ENCODE results near the gene EXOSC5. TPM values are rescaled to one million over a fixed set of nuclear protein-coding genes. Genes with fewer than 3 reads are reported as not detected.

Gene EXOSC5
- total RNA-seq, 2 donors from 2014 or later: 4.3 to 22.8 TPM

GRCh38 chr19:41422456-41422855 lies 25.3 kb upstream of the EXOSC5 start:
- Histone ChIP-seq H3K27me3 (no peaks in the 10 kb centered on the region), H3K9me3 (no peaks in the 10 kb centered on the region), H3K4me3 (no peak overlapping the region), H3K4me1 (no peaks in the 10 kb centered on the region), H3K27ac (no peak overlapping the region), H3K36me3 (replicated peaks in 1 of 2; ENCODE audit: insufficient read depth in 1 of 2, low read depth in 2 of 2) (peaks cover 0 to 32% of the 10 kb centered on the region in 2 donors)
- 84 to 85% methylated on average over 17 to 18 of the region's 18 CpGs for WGBS, 2 donors
- DNase-seq: no peak
- intact Hi-C loops (cut with DNase I): no loop called here
- ATAC-seq: no peak
- no peak for TF ChIP-seq POLR2A (IDR thresholded peaks at IDR 0.05)
- TF ChIP-seq, protein P1, sequence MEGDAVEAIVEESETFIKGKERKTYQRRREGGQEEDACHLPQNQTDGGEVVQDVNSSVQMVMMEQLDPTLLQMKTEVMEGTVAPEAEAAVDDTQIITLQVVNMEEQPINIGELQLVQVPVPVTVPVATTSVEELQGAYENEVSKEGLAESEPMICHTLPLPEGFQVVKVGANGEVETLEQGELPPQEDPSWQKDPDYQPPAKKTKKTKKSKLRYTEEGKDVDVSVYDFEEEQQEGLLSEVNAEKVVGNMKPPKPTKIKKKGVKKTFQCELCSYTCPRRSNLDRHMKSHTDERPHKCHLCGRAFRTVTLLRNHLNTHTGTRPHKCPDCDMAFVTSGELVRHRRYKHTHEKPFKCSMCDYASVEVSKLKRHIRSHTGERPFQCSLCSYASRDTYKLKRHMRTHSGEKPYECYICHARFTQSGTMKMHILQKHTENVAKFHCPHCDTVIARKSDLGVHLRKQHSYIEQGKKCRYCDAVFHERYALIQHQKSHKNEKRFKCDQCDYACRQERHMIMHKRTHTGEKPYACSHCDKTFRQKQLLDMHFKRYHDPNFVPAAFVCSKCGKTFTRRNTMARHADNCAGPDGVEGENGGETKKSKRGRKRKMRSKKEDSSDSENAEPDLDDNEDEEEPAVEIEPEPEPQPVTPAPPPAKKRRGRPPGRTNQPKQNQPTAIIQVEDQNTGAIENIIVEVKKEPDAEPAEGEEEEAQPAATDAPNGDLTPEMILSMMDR (IDR thresholded peaks at IDR 0.05): no peak

GRCh38 chr19:41421973-41422372 lies 24.8 kb upstream of the EXOSC5 start:
- ATAC-seq (no peak), DNase-seq (no peak)
- peaks cover 0 to 32% of the 10 kb centered on the region in 2 donors for H3K36me3 ChIP-seq (replicated peaks in 1 of 2; ENCODE audit: insufficient read depth in 1 of 2, low read depth in 2 of 2)
- TF ChIP-seq POLR2A (IDR thresholded peaks at IDR 0.05): no peak
- TF ChIP-seq, protein P1 (IDR thresholded peaks at IDR 0.05): no peak
- intact Hi-C loops (cut with DNase I): no loop called here
- no peak overlapping the region for H3K27ac ChIP-seq
- no peak overlapping the region for H3K4me3 ChIP-seq
- no peaks in the 10 kb centered on the region for H3K9me3 ChIP-seq
- H3K27me3 ChIP-seq: no peaks in the 10 kb centered on the region
- WGBS, 2 donors: 91 to 100% methylated on average over 8 to 20 of the region's 20 CpGs
- no peaks in the 10 kb centered on the region for H3K4me1 ChIP-seq

GRCh38 chr19:41421314-41421713 lies 24.2 kb upstream of the EXOSC5 start:
- DNase-seq (no peak), ATAC-seq (no peak)
- 83 to 84% methylated on average over 6 of the region's 6 CpGs for WGBS, 2 donors
- no peaks in the 10 kb centered on the region for H3K27me3 ChIP-seq
- H3K36me3 ChIP-seq (replicated peaks in 1 of 2; ENCODE audit: insufficient read depth in 1 of 2, low read depth in 2 of 2): peaks cover 0 to 33% of the 10 kb centered on the region in 2 donors
- H3K4me3 ChIP-seq: no peak overlapping the region
- H3K4me1 ChIP-seq: no peaks in the 10 kb centered on the region
- H3K9me3 ChIP-seq: no peaks in the 10 kb centered on the region
- no peak overlapping the region for H3K27ac ChIP-seq
- TF ChIP-seq, protein P1 (IDR thresholded peaks at IDR 0.05): no peak
- no peak for TF ChIP-seq POLR2A (IDR thresholded peaks at IDR 0.05)
- intact Hi-C loops (cut with DNase I): no loop called here

DNA sequence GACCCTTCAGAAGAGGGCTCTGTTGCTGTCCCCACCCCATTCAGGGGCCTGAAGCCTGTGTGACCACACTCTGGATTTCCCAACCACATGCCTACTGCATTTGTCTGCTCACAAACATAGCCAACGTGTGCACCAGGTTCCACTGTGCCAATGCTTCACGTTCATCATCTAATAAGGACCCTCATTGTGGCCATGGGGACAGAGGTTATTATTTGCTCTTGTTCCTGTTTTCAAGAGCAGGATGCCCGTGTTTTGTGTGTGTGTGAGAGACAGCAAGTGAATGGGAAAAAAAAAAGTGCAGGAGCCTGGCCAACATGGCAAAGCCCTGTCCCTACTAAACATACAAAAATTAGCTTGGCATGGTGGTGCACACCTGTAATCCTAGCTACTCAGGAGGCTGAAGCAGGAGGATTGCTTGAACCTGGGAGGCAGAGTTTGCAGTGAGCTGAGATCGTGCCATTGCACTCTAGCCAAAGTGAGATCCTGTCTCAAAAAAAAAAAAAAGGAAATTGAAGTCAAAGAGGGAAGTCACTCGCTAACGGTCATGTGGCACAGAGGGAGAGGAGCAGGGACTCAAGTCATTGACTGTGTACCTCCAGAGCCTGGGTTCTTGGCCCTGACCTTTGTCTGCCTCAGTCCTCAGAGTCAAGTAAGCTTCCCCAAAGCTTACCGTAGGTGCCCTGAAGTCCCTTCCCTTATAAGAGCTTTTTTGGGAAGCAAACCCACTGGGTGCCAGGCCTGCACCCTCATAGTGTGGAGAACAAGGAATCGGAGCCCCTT lies 23.1 kb upstream of the EXOSC5 start:
- Histone ChIP-seq H3K27ac (peak overlapping the region in 2 of 4 donors; percentile 4 to 38), H3K36me3 (replicated peaks in 1 of 2; ENCODE audit: insufficient read depth in 1 of 2, low read depth in 2 of 2) (peaks cover 1 to 33% of the 10 kb centered on the region in 2 donors), H3K4me1 (no peaks in the 10 kb centered on the region), H3K4me3 (no peak overlapping the region), H3K27me3 (no peaks in the 10 kb centered on the region), H3K9me3 (no peaks in the 10 kb centered on the region)
- DNase-seq: peak in 1 of 4 donors; percentile 57
- WGBS, 2 donors: 68 to 86% methylated on average over 8 of the region's 8 CpGs
- no peak for TF ChIP-seq POLR2A (IDR thresholded peaks at IDR 0.05)
- intact Hi-C loops (cut with DNase I): no loop called here
- no peak for ATAC-seq

DNA sequence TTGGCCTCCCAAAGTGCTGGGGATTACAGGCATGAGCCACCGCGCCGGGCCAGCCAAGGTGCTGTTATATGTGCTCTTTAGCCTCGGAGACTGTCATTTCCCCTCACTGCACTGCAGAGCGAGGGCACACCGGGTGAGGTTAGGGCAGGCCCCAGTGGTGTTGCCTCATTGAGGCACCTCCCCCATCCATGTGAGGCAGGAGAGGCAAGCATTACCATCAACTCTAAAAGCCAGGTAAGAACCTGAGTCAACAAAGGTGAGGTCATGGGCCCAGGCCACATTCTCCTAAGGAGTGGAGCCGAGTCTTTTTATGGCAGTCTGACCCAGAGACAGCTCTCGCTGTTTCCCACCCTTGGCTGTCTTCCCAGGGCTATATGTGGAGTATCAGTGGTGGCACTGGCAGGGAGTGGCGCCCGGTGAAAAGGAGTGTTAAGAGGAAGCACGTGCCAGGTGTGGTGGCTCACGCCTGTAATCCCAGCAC lies 19.1 kb upstream of the EXOSC5 start:
- intact Hi-C loops (cut with DNase I): no loop called here
- peaks cover 4 to 16% of the 10 kb centered on the region in 2 donors for H3K36me3 ChIP-seq (replicated peaks in 1 of 2; ENCODE audit: insufficient read depth in 1 of 2, low read depth in 2 of 2)
- no peak overlapping the region for H3K27ac ChIP-seq

More for the DNA sequence above, 19.1 kb upstream of the EXOSC5 start:
- 89 to 96% methylated on average over 8 to 12 of the region's 12 CpGs for WGBS, 2 donors
- H3K4me1 ChIP-seq: peaks cover 9% of the 10 kb centered on the region
- no peak overlapping the region for H3K4me3 ChIP-seq
- DNase-seq (no peak), ATAC-seq (no peak)
- H3K9me3 ChIP-seq: no peaks in the 10 kb centered on the region
- TF ChIP-seq POLR2A (IDR thresholded peaks at IDR 0.05): no peak
- TF ChIP-seq, protein P1 (IDR thresholded peaks at IDR 0.05): no peak
- H3K27me3 ChIP-seq: no peaks in the 10 kb centered on the region

Data from body of pancreas (tissue), 4 donors.